ENCODE measurements around the gene NR6A1. TPM values are rescaled to one million over a fixed set of nuclear protein-coding genes. Genes with fewer than 3 reads are reported as not detected.
A peak's percentile ranks its signal among the peaks of the same experiment; 100 is the strongest.

Gene NR6A1
- total and polyA plus RNA-seq, 2 experiments from 2014 or later = 44.2 to 139 TPM

DNA sequence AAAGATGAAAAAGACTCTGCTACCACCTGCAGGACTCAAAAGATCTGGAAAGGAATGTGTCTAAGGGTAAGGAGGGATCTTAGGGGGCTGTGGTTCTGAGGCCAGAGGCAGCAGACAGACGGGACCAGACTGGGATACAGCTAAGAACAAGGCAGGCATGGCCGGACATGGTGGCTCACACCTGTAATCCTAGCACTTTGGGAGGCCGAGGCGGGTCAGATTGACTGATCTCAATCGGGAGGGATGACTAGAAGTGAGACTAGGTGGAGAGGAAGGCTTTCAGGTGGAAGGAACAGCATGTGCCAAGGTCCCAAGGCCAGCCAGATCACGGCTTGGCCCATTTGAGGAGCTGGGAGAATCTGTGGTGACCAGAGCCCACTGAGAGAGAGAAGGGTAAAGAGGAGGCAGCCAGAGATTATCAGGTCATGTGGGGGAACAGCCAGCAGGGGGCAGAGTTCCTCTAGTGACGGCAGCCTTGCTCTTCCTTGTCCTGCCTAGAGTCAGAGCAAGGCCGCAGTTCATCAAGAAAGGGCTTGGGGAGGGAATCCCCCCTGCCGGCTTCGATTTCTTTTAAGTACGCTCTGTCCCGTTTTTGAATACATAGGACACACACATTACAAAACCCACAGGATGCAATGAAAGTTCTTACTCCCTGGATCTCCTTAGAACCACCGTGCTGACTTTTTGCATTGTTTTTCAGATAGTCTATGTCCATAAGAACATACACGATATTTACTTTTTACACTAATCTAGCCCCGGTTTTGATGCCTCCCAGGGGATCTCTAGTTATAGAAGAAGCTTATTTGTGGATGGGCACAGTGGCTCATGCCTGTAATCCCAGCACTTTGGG, 3.2 kb upstream of the NR6A1 start:
- 0 out of 2 replicates have a peak, but pooled peaks cover 1% of the 10 kb centered on the region for H3K79me2 ChIP-seq (replicated peaks; ENCODE audit: insufficient read depth)
- TF ChIP-seq ZNF462 (CRISPR knock-in tag; IDR thresholded peaks at IDR 0.05) (no peak), CREB1 (CRISPR knock-in tag; IDR thresholded peaks at IDR 0.05; ENCODE audit: low read depth) (peak; percentile 56), POLR2AphosphoS5 (IDR thresholded peaks at IDR 0.05; ENCODE audit: low read depth) (no peak), NANOG (IDR thresholded peaks at IDR 0.05; ENCODE audit: borderline replicate concordance) (no peak), CTCF (conservative IDR thresholded peaks at IDR 0.05; ENCODE audit: low read depth in 2 of 2) (peak; percentile 77 to 92), ZNF114 (CRISPR knock-in tag; IDR thresholded peaks at IDR 0.05) (no peak)
- H3K9me2 ChIP-seq (ENCODE audit: insufficient read depth) = no peaks in the 10 kb centered on the region
- H3K27ac ChIP-seq (ENCODE audit: low read depth) = no peak overlapping the region
- peaks cover 19% of the 10 kb centered on the region; the same call in 1 of the 2 replicates for H3F3A ChIP-seq (replicated peaks; ENCODE audit: low read depth)
- H3K4me1 Mint-ChIP-seq = peaks cover 28% of the 10 kb centered on the region
- 0 out of 2 replicates have a peak, but pooled peaks cover 6% of the 10 kb centered on the region for H4K20me1 ChIP-seq (replicated peaks; ENCODE audit: insufficient read depth)
- H3K36me3 ChIP-seq (ENCODE audit: insufficient read depth) = no peaks in the 10 kb centered on the region; the same call in 1 of the 2 replicates
- peaks cover 10% of the 10 kb centered on the region; the same call in 1 of the 2 replicates for H3K4me1 ChIP-seq (ENCODE audit: insufficient read depth)
- H3K4me3 Mint-ChIP-seq = no peak overlapping the region
- no peaks in the 10 kb centered on the region; the same call in 2 of the 3 replicates for H3K9me3 Mint-ChIP-seq
- ATAC-seq (peak; percentile 11), DNase-seq (ENCODE audit: low spot score) (peak; percentile 92)
- no peak overlapping the region for H3K4me2 ChIP-seq
- H3K27me3 ChIP-seq (ENCODE audit: insufficient read depth) = peaks cover 49% of the 10 kb centered on the region
- no peak overlapping the region for H3K4me3 ChIP-seq
- no peak overlapping the region for H2AFZ ChIP-seq
- no peaks in the 10 kb centered on the region; the same call in 2 of the 3 replicates for H3K36me3 Mint-ChIP-seq (ENCODE audit: low read depth)
- H3K27me3 Mint-ChIP-seq (ENCODE audit: insufficient read depth, low read depth, poor library complexity) = peaks cover 45% of the 10 kb centered on the region
- no peak overlapping the region for H3K27ac Mint-ChIP-seq
